ENCODE results near the gene SOS1.

- no peak for TF ChIP-seq POLR2AphosphoS5 (IDR thresholded peaks at IDR 0.05; ENCODE audit: low read depth, low read length)
- no peak for TF ChIP-seq TAF1 (IDR thresholded peaks at IDR 0.05; ENCODE audit: borderline replicate concordance, insufficient read depth, low read length)
- TF ChIP-seq REST (IDR thresholded peaks at IDR 0.05; ENCODE audit: insufficient read depth in 1 of 2, low read depth in 2 of 2, low read length in 2 of 2), result no peak
Observed at GRCh38 chr2:39144416-39144815, 23.6 kb upstream of the SOS1 start.
